ENCODE data around the gene PACSIN2. TPM values are rescaled to one million over a fixed set of nuclear protein-coding genes. Genes with fewer than 3 reads are reported as not detected.
"Not testable (repeated sequence)": the region's sequence is repeated elsewhere in the genome, so short reads cannot be mapped to it uniquely, and the experiment has no call there.

PACSIN2 gene
- total RNA-seq, 2 donors from 2014 or later = 78.0 to 87.1 TPM

DNA sequence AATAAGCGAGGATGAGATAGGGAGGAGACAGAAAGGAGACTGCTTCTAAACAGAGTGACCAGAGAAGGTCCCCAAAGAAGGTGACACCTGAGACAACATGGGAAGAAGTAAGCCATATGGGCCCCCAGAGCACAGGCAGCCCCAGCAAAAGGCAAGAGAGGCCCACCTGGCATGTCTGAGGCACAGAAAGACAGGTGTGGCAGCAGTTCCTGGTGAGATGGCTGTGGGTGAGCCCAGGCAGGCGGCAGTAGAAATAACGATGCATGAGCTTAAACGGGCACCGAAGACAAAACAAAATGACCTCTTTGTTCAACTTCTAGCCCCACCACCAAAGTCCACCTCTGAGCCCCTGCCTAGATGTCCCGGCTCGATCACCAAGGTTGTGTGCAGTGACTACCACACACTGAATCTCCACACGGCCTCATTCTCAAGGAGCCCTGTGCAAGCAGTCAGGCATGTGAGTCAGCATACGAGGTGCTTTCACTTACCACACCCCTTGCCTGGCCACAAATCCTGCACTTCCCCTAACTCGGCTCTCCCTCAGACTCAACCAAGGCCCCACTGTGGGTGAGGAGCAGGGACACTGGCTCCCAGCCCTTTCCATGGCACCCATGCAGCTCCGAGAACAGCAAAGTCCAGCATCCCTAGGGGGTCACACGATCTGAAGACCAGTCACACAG, 77.6 kb downstream of the PACSIN2 start:
- Histone ChIP-seq H3K27ac (peak overlapping the region; percentile 80 to 93), H3K9me3 (no peaks in the 10 kb centered on the region), H3K36me3 (no peaks in the 10 kb centered on the region), H3K27me3 (replicated peaks; ENCODE audit: insufficient read depth) (no peaks in the 10 kb centered on the region), H3K4me3 (no peak overlapping the region), H3K4me1 (replicated peaks) (peaks cover 61% of the 10 kb centered on the region)
- 52% methylated on average over 12 of the region's 12 CpGs for WGBS
- TF ChIP-seq POLR2AphosphoS5 (IDR thresholded peaks at IDR 0.05) (peak; percentile 38), POLR2A (IDR thresholded peaks at IDR 0.05) (peak; percentile 45)
- TF ChIP-seq, protein P1, sequence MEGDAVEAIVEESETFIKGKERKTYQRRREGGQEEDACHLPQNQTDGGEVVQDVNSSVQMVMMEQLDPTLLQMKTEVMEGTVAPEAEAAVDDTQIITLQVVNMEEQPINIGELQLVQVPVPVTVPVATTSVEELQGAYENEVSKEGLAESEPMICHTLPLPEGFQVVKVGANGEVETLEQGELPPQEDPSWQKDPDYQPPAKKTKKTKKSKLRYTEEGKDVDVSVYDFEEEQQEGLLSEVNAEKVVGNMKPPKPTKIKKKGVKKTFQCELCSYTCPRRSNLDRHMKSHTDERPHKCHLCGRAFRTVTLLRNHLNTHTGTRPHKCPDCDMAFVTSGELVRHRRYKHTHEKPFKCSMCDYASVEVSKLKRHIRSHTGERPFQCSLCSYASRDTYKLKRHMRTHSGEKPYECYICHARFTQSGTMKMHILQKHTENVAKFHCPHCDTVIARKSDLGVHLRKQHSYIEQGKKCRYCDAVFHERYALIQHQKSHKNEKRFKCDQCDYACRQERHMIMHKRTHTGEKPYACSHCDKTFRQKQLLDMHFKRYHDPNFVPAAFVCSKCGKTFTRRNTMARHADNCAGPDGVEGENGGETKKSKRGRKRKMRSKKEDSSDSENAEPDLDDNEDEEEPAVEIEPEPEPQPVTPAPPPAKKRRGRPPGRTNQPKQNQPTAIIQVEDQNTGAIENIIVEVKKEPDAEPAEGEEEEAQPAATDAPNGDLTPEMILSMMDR (IDR thresholded peaks at IDR 0.05) = no peak
- DNase-seq (ENCODE audit: low spot score) = no peak
- intact Hi-C loops (cut with DNase I) = no loop called here

DNA sequence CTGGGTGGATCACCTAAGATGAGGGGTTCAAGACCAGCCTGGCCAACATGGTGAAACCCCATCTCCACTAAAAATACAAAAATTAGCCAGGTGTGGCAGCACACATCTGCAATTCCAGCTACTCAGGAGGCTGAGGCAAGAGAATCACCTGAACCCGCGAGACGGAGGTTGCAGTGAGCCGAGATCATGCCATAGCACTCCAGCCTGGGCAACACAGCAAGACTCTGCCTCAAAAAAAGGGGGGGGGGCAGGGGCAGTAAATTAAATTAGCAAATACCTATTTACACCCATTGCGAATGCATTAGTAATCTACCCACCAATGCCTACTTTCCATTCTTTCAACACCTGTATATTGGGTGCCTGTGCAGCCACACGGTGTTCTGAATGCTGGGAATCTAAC, 78.3 kb downstream of the PACSIN2 start:
- 97% methylated on average over 6 of the region's 6 CpGs for WGBS
- peaks cover 65% of the 10 kb centered on the region for H3K4me1 ChIP-seq (replicated peaks)
- H3K27me3 ChIP-seq (replicated peaks; ENCODE audit: insufficient read depth); intact Hi-C loops (cut with DNase I); H3K36me3 ChIP-seq; H3K4me3 ChIP-seq; H3K9me3 ChIP-seq; DNase-seq (ENCODE audit: low spot score): not testable (repeated sequence)
- peak overlapping the region; percentile 80 to 93 for H3K27ac ChIP-seq

GRCh38 chr22:42934338-42934737, 80.6 kb downstream of the PACSIN2 start:
- Histone ChIP-seq H3K36me3 (no peaks in the 10 kb centered on the region), H3K4me3 (no peak overlapping the region), H3K27me3 (replicated peaks; ENCODE audit: insufficient read depth) (no peaks in the 10 kb centered on the region), H3K27ac (peak overlapping the region; percentile 82 to 93), H3K9me3 (no peaks in the 10 kb centered on the region), H3K4me1 (replicated peaks) (peaks cover 54% of the 10 kb centered on the region)
- TF ChIP-seq POLR2A (IDR thresholded peaks at IDR 0.05) (no peak), POLR2AphosphoS5 (IDR thresholded peaks at IDR 0.05) (no peak)
- TF ChIP-seq, protein P1 (IDR thresholded peaks at IDR 0.05) = no peak
- WGBS = 68% methylated on average over 5 of the region's 5 CpGs
- intact Hi-C loops (cut with DNase I) = no loop called here
- DNase-seq (ENCODE audit: low spot score) = no peak

- Histone ChIP-seq H3K9me3 (no peaks in the 10 kb centered on the region), H3K27me3 (replicated peaks; ENCODE audit: insufficient read depth) (no peaks in the 10 kb centered on the region), H3K4me1 (replicated peaks) (peaks cover 55% of the 10 kb centered on the region), H3K4me3 (no peak overlapping the region), H3K27ac (peak overlapping the region; percentile 82 to 93), H3K36me3 (no peaks in the 10 kb centered on the region)
- intact Hi-C loops (cut with DNase I) = no loop called here
- peak; percentile 40 for DNase-seq (ENCODE audit: low spot score)
- TF ChIP-seq POLR2A (IDR thresholded peaks at IDR 0.05) (no peak), POLR2AphosphoS5 (IDR thresholded peaks at IDR 0.05) (peak; percentile 89)
- TF ChIP-seq, protein P1 (IDR thresholded peaks at IDR 0.05) = no peak
- WGBS = 28% methylated on average over 10 of the region's 10 CpGs
Observed at GRCh38 chr22:42933485-42934091, 81.4 kb downstream of the PACSIN2 start.

GRCh38 chr22:42932857-42933484, 82.0 kb downstream of the PACSIN2 start:
- Histone ChIP-seq H3K4me3 (no peak overlapping the region), H3K27ac (peak overlapping the region; percentile 82 to 93), H3K9me3 (no peaks in the 10 kb centered on the region), H3K27me3 (replicated peaks; ENCODE audit: insufficient read depth) (no peaks in the 10 kb centered on the region), H3K36me3 (no peaks in the 10 kb centered on the region), H3K4me1 (replicated peaks) (peaks cover 49% of the 10 kb centered on the region)
- intact Hi-C loops (cut with DNase I) = no loop called here
- WGBS = 66% methylated on average over 4 of the region's 4 CpGs
- TF ChIP-seq POLR2AphosphoS5 (IDR thresholded peaks at IDR 0.05) = no peak
- TF ChIP-seq POLR2A (IDR thresholded peaks at IDR 0.05) = no peak
- TF ChIP-seq, protein P1 (IDR thresholded peaks at IDR 0.05) = no peak
- no peak for DNase-seq (ENCODE audit: low spot score)
